ENCODE measurements around the gene CYFIP2. TPM values are rescaled to one million over a fixed set of nuclear protein-coding genes. Genes with fewer than 3 reads are reported as not detected.
A peak's percentile ranks its signal among the peaks of the same experiment; 100 is the strongest.

Gene CYFIP2
- total RNA-seq, 1 experiment from 2014 or later = 14.3 TPM

DNA sequence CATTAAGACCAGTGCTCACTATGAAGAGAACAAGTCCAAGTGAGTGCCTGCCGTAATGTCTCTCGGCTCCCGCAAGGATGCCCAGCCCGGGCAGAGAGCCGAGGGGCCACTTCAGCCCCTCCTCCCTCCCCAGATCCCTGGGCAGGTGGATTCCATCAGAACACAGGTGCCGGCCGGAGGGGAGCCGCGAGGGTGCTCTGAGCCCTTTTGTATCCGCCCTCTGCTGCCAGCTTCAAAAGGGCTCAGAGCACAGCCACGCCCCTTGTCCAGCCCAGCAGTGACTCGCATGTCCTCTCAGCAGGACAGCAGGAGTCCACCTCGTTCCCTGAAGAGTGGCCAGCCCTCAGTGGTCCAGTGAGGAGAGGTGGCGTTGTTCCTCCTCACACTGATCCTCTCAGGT lies 43.9 kb downstream of the CYFIP2 start:
- DNase-seq = peak; percentile 63
- Histone ChIP-seq H3K4me3 (ENCODE audit: insufficient read depth, low read depth, low read length) (no peak overlapping the region), H3K36me3 (replicated peaks; ENCODE audit: control insufficient read depth, insufficient read depth, low read length) (peaks cover 2% of the 10 kb centered on the region; the same call in 1 of the 2 replicates), H3K27me3 (ENCODE audit: control insufficient read depth, insufficient read depth, low read length) (no peaks in the 10 kb centered on the region)

DNA sequence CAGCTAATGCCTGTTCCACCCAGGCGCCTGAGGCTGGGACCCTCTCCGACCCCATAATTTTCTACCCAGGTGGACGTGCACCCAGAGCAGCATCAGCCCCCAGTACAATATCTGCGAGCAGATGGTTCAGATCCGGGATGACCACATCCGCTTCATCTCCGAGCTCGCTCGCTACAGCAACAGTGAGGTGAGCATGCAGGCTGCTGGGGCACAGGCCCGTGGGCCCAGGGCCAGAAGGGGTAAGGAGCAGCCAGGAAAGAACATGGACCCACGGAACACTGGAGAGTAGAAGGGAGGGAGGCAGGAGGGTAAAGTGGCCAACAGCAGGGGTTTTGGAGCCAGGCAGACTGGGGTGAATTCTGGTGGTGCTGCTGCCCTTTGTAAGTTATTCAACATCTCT lies 45.7 kb downstream of the CYFIP2 start:
- Histone ChIP-seq H3K4me3 (ENCODE audit: insufficient read depth, low read depth, low read length) (no peak overlapping the region), H3K27me3 (ENCODE audit: control insufficient read depth, insufficient read depth, low read length) (no peaks in the 10 kb centered on the region), H3K36me3 (replicated peaks; ENCODE audit: control insufficient read depth, insufficient read depth, low read length) (peaks cover 2% of the 10 kb centered on the region; the same call in 1 of the 2 replicates)
- no peak for DNase-seq

- H3K36me3 ChIP-seq (replicated peaks; ENCODE audit: control insufficient read depth, insufficient read depth, low read length) = peaks cover 2% of the 10 kb centered on the region; the same call in 1 of the 2 replicates
- peak; percentile 79 for DNase-seq
- no peak overlapping the region for H3K4me3 ChIP-seq (ENCODE audit: insufficient read depth, low read depth, low read length)
- no peaks in the 10 kb centered on the region for H3K27me3 ChIP-seq (ENCODE audit: control insufficient read depth, insufficient read depth, low read length)
Observed at GRCh38 chr5:157312492-157312891, 46.6 kb downstream of the CYFIP2 start.

GRCh38 chr5:157322581-157322980 lies 56.7 kb downstream of the CYFIP2 start:
- Histone ChIP-seq H3K27me3 (ENCODE audit: control insufficient read depth, insufficient read depth, low read length) (no peaks in the 10 kb centered on the region), H3K4me3 (ENCODE audit: insufficient read depth, low read depth, low read length) (no peak overlapping the region), H3K36me3 (replicated peaks; ENCODE audit: control insufficient read depth, insufficient read depth, low read length) (peaks cover 30% of the 10 kb centered on the region)
- no peak for DNase-seq

DNA sequence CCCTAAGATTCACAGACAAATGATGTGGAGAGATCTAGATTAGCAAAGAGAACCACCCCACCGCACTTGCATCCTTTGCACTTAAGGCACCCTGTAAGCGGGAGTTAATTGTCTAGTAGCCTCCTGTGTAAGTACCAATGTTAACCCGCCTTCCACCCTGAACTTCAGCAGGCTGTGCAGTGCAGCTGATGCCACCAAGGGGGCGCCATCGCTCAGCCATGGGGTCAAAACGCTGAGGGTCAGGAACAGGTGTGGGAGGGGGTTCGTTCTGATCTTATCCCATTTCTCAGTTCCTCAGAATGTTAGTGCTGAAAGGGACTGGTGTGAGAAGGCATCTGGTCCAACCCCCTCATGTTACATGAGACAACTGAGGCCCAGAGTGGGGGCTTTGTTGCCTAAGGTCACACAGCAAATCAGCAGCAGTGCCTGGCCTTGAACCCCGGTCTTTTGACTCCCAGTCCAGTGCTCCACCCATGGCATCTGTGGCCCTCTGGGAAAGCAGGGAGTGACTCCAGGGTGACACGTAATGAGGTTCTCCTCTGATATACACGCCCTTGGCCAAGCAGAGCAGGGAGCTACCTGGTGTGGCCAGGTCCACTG lies 57.3 kb downstream of the CYFIP2 start:
- H3K27me3 ChIP-seq (ENCODE audit: control insufficient read depth, insufficient read depth, low read length) = no peaks in the 10 kb centered on the region
- no peak overlapping the region for H3K4me3 ChIP-seq (ENCODE audit: insufficient read depth, low read depth, low read length)
- DNase-seq = peak; percentile 83
- H3K36me3 ChIP-seq (replicated peaks; ENCODE audit: control insufficient read depth, insufficient read depth, low read length) = peaks cover 31% of the 10 kb centered on the region

DNA sequence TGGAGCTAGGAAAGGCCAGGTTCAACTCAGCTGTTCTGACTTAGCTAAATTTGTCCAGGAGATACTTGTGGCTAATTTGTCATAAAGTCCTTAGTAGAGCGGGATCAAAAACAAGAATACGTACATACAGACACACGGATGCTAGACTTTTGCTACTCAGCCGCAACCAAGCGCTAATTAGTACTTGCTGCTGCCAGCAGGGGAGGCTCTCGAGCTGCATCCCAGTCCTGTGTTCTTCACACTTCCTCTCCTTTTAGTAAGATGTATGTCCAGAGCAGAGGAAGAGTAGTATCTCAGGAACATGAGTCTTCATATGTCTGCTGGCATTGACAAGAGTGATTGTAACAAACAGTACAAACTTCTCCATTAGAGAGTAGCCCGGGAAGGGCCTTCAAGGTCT lies 58.3 kb downstream of the CYFIP2 start:
- Histone ChIP-seq H3K27me3 (ENCODE audit: control insufficient read depth, insufficient read depth, low read length) (no peaks in the 10 kb centered on the region), H3K4me3 (ENCODE audit: insufficient read depth, low read depth, low read length) (no peak overlapping the region), H3K36me3 (replicated peaks; ENCODE audit: control insufficient read depth, insufficient read depth, low read length) (peaks cover 31% of the 10 kb centered on the region)
- DNase-seq = peak; percentile 65

DNA sequence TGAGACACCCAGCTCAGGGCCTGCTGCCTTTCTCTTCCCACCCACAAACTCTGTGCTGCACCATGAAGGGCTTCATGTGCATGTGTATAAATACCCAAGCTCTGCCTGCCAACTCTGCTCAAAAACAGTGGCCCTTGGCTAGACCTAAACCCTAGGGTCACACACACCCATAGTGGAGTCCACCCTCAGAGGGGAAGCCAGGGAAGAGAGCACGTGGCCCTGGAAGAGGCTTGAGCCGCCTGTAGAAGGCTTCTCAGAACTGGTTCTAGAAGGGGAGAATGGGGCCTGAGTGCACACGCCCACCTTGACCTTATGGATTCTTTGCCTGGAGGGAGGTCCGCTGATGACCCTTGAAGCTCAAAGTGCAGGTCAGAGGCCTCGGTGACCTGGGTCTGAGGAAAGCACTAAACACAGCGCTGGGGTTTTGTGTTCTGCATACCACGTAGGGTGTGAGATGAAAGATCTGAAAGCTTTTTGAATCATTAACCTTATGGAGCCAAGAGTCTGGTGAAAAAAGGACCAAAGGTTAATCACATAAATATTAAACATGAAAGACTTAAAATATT lies 60.6 kb downstream of the CYFIP2 start:
- no peaks in the 10 kb centered on the region for H3K27me3 ChIP-seq (ENCODE audit: control insufficient read depth, insufficient read depth, low read length)
- H3K4me3 ChIP-seq (ENCODE audit: insufficient read depth, low read depth, low read length) = no peak overlapping the region
- peaks cover 26% of the 10 kb centered on the region for H3K36me3 ChIP-seq (replicated peaks; ENCODE audit: control insufficient read depth, insufficient read depth, low read length)
- DNase-seq = no peak

GRCh38 chr5:157327771-157328170 lies 61.8 kb downstream of the CYFIP2 start:
- Histone ChIP-seq H3K4me3 (ENCODE audit: insufficient read depth, low read depth, low read length) (no peak overlapping the region), H3K27me3 (ENCODE audit: control insufficient read depth, insufficient read depth, low read length) (no peaks in the 10 kb centered on the region), H3K36me3 (replicated peaks; ENCODE audit: control insufficient read depth, insufficient read depth, low read length) (peaks cover 25% of the 10 kb centered on the region)
- DNase-seq = no peak

GRCh38 chr5:157328277-157328912 lies 62.5 kb downstream of the CYFIP2 start:
- peak; percentile 84 for DNase-seq
- Histone ChIP-seq H3K27me3 (ENCODE audit: control insufficient read depth, insufficient read depth, low read length) (no peaks in the 10 kb centered on the region), H3K4me3 (ENCODE audit: insufficient read depth, low read depth, low read length) (no peak overlapping the region), H3K36me3 (replicated peaks; ENCODE audit: control insufficient read depth, insufficient read depth, low read length) (peaks cover 27% of the 10 kb centered on the region)

GRCh38 chr5:157331807-157332206 lies 65.9 kb downstream of the CYFIP2 start:
- peaks cover 17% of the 10 kb centered on the region for H3K36me3 ChIP-seq (replicated peaks; ENCODE audit: control insufficient read depth, insufficient read depth, low read length)
- no peak overlapping the region for H3K4me3 ChIP-seq (ENCODE audit: insufficient read depth, low read depth, low read length)
- DNase-seq = no peak
- H3K27me3 ChIP-seq (ENCODE audit: control insufficient read depth, insufficient read depth, low read length) = no peaks in the 10 kb centered on the region

GRCh38 chr5:157335534-157336422 lies 69.9 kb downstream of the CYFIP2 start:
- Histone ChIP-seq H3K36me3 (replicated peaks; ENCODE audit: control insufficient read depth, insufficient read depth, low read length) (peaks cover 9% of the 10 kb centered on the region), H3K27me3 (ENCODE audit: control insufficient read depth, insufficient read depth, low read length) (no peaks in the 10 kb centered on the region), H3K4me3 (ENCODE audit: insufficient read depth, low read depth, low read length) (no peak overlapping the region)
- no peak for DNase-seq

GRCh38 chr5:157336423-157336744 lies 70.5 kb downstream of the CYFIP2 start:
- H3K36me3 ChIP-seq (replicated peaks; ENCODE audit: control insufficient read depth, insufficient read depth, low read length) = peaks cover 10% of the 10 kb centered on the region
- DNase-seq = no peak
- no peaks in the 10 kb centered on the region for H3K27me3 ChIP-seq (ENCODE audit: control insufficient read depth, insufficient read depth, low read length)
- H3K4me3 ChIP-seq (ENCODE audit: insufficient read depth, low read depth, low read length) = no peak overlapping the region

- no peaks in the 10 kb centered on the region for H3K27me3 ChIP-seq (ENCODE audit: control insufficient read depth, insufficient read depth, low read length)
- H3K4me3 ChIP-seq (ENCODE audit: insufficient read depth, low read depth, low read length) = no peak overlapping the region
- DNase-seq = no peak
- H3K36me3 ChIP-seq (replicated peaks; ENCODE audit: control insufficient read depth, insufficient read depth, low read length) = peaks cover 7% of the 10 kb centered on the region
Observed at GRCh38 chr5:157339409-157339808, 73.5 kb downstream of the CYFIP2 start.

DNA sequence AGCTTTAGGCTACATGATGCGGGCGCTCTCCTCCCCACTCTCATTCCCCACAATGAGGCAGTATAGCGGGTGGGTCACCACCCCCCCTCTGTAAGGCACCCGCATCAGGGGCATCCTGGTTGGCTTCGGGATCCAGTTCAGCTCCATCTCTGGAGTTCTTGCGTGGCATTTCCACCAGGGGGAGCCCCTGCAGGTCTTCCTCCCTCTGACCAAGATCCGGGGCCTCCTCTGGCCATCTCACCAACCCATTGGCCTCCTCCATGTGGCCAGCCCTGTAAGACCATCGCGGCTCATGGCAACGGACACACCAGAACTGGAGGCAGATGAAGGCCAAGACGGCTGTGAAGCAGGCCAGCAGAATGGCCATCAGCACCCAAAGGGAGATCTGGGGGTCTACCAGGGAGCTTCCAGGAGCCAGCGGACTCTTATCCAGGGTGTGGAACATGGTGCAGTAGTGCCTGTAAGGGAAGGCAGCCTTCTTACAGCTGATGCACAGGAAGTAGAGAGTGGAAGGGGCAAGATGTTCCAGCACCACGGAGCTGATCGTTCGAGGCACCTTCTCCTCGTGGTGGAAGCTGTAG lies 77.0 kb downstream of the CYFIP2 start:
- H3K4me3 ChIP-seq (ENCODE audit: insufficient read depth, low read depth, low read length) = no peak overlapping the region
- DNase-seq = peak; percentile 78
- H3K36me3 ChIP-seq (replicated peaks; ENCODE audit: control insufficient read depth, insufficient read depth, low read length) = peaks cover 7% of the 10 kb centered on the region
- no peaks in the 10 kb centered on the region for H3K27me3 ChIP-seq (ENCODE audit: control insufficient read depth, insufficient read depth, low read length)

All from H7 (cell line).